NCI-H2196 (cell line): ENCODE data around the gene RAI2.
"Not testable (repeated sequence)": the region's sequence is repeated elsewhere in the genome, so short reads cannot be mapped to it uniquely, and the experiment has no call there.

ENCODE experiments used
- DNase-seq: peaks from one replicate; lab custom pipeline; 2025; ENCODE audit not compliant: unreplicated experiment; lab: John Stamatoyannopoulos, UW

Gene RAI2

DNA sequence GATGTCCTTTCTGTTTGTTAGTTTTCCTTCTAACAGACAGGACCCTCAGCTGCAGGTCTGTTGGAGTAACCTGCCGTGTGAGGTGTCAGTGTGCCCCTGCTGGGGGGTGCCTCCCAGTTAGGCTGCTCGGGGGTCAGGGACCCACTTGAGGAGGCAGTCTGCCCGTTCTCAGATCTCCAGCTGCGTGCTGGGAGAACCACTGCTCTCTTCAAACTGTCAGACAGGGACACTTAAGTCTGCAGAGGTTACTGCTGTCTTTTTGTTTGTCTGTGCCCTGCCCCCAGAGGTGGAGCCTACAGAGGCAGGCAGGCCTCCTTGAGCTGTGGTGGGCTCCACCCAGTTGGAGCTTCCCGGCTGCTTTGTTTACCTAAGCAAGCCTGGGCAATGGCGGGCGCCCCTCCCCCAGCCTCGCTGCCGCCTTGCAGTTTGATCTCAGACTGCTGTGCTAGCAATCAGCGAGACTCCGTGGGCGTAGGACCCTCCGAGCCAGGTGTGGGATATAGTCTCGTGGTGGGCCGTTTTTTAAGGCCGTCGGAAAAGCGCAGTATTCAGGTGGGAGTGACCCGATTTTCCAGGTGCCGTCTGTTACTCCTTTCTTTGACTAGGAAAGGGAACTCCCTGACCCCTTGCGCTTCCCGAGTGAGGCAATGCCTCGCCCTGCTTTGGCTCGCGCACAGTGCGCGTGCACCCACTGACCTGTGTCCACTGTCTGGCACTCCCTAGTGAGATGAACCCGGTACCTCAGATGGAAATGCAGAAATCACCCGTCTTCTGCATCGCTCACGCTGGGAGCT lies 74.3 kb downstream of the RAI2 start:
- not testable (repeated sequence) for DNase-seq

- DNase-seq, result no peak
These were observed 81.7 kb downstream of the RAI2 start for GRCh38 chrX:17779434-17779833.

DNA sequence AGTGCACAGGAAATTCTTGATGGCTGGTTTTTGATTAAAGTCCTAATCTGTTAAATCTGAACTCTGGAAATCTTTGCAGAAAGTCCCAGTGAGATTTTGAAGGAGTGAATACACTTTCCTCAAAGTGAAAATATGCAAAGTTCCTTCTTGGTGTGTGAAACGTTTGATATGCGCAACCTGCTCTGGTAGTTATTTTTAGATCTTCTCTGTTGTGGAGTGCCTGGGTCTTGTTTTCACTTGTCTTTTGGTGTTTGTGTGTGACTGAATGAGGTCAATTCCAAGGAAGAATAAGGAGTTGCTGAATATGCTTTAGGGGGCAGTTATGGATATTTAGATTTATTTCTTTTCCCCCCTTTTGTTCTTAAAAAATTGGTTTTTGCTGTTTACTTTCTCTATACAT lies 82.1 kb downstream of the RAI2 start:
- DNase-seq, result no peak

DNA sequence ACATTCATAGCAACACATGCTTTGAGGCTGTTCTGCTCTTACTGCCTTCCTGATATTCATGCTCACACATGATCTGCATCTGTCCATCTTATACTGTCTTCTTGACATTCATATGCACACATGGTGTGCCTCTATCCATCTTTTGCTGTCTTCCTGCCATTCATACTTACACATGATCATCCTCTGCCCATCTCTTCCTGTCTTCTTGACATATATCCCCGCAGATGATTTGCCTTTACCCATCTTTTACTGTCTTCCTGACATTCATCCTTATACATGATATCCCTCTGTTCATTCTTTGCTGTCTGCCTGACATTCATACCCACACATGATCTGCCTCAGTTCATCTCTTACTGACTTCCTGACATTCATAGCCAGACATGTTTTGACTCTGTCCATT lies 87.0 kb downstream of the RAI2 start:
- DNase-seq, result no peak

- DNase-seq, result no peak
These were observed 87.7 kb downstream of the RAI2 start for GRCh38 chrX:17773221-17773876.

DNA sequence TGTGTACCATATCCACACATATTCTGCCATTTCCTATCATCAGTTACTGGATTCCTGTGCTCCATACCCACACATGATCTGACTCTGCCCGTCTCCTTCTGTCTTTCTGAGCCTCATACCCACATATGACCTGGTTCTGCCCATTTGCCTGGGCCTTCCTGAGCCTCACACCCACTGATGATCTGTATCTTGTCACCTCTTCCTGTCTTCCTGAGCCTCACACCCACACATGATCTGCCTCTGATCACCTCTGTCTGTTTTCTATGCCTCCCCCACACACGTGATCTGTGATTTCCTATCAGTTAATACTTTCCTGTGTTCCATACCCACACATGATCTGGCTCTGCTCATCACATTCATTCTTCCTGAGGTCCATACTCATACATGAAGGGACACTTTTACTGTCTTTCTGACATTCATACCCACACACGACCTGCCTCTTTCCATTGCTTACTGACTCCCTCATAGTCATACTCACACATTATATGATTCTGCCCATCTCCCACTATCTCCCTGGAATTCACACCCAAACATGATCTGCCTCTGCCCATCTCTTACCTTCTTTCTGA lies 91.3 kb downstream of the RAI2 start:
- DNase-seq, result no peak

GRCh38 chrX:17768997-17769396 lies 92.1 kb downstream of the RAI2 start:
- DNase-seq, result no peak

DNA sequence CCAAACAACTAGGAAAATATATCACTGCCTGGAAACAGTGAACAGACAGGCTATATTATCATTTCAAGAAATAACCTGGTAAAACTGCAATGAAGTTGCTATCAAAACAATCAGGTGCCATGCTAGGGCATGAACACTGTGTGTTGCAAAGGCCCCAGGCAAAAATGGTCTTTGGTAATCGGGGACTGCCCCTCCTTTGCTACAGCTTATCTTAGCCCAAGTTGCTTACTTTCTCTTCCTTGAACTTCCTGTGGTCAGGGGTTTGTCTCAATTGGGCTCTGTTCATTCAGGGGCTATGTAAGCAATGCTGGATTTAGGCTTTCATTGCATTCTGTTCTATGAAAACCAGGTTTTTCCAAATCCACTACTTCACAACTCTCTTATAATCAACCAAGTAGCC lies 93.4 kb downstream of the RAI2 start:
- DNase-seq, result no peak

GRCh38 chrX:17759990-17760389 lies 101.1 kb downstream of the RAI2 start:
- DNase-seq, result no peak

DNA sequence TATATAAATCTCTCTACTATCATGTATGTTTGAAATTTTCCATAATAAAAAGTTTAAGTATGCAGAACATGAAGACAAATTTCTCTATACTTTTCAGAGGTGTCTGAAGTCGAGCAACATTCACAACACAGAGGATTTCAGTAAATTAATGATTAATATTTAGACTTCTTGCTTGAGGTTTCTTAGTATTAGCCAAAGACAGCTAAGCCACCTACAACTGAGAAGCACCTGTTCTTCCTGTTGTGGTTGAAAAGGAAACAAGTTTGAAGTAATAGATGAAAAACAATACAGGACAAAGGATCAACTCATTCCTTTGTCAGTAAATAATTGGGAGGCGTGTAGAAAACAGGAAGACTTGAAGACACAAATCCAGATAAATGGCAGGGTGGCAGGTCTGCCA lies 102.7 kb downstream of the RAI2 start:
- DNase-seq, result no peak

GRCh38 chrX:17750436-17750835 lies 110.7 kb downstream of the RAI2 start:
- no peak for DNase-seq
